ENCODE data around the gene TBC1D22A.

- TF ChIP-seq CTCF (conservative IDR thresholded peaks at IDR 0.05; ENCODE audit: low read depth in 2 of 2) (no peak), CREB1 (CRISPR knock-in tag; IDR thresholded peaks at IDR 0.05; ENCODE audit: low read depth) (no peak)
Observed at GRCh38 chr22:46828323-46828900, 66.0 kb downstream of the TBC1D22A start.
